KBM-7 (cell line): ENCODE results near the gene PRR19.

Experiments
- DNase-seq: peaks from one replicate; pipeline ENCODE4 v3.0.0-alpha.2; 2015
- in situ Hi-C: fragments of 300-500 bp; cut with MboI; formaldehyde crosslinking; loops from 2 replicates; pipeline ENCODE4 v1.14.3; 2020; ENCODE audit warnings: low sequenced_read_pairs, low pct_unique_long_range_greater_than_20kb, mixed read lengths

Gene PRR19

DNA sequence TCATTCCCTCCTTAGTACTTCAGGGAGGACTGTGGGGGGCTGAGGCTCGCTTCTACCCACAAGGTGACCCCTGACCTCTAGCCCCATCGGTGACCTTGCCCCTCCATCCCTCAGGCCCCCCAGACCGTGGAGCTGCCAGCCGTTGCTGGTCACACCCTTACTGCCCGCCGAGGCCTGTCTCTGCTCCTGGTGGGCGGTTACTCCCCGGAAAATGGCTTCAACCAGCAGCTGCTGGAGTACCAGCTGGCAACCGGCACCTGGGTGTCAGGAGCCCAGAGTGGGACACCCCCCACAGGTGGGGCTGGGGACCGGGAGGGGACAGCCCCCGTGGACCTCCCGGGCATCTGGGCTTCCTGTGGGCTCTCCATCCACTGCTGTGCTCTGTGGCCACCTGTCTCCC lies 55.4 kb downstream of the PRR19 start:
- no peak for DNase-seq
- in situ Hi-C loops: no loop called here
